ENCODE data around the gene COL4A2. TPM values are rescaled to one million over a fixed set of nuclear protein-coding genes. Genes with fewer than 3 reads are reported as not detected.

The COL4A2 gene
- total RNA-seq, 1 experiment from 2014 or later = 74.5 TPM

- no peak for DNase-seq
- Histone ChIP-seq H3K27me3 (ENCODE audit: low read length) (no peaks in the 10 kb centered on the region), H4K20me1 (ENCODE audit: low read length) (no peaks in the 10 kb centered on the region), H2AFZ (ENCODE audit: low read length) (no peak overlapping the region), H3K9me3 (ENCODE audit: low read length) (no peaks in the 10 kb centered on the region), H3K4me3 (ENCODE audit: low read length) (no peak overlapping the region), H3K79me2 (ENCODE audit: low read length) (no peaks in the 10 kb centered on the region), H3K9ac (ENCODE audit: low read length) (no peak overlapping the region), H3K4me1 (ENCODE audit: insufficient read depth, low read length) (no peaks in the 10 kb centered on the region), H3K27ac (ENCODE audit: low read length) (no peak overlapping the region), H3K36me3 (ENCODE audit: low read depth, low read length) (no peaks in the 10 kb centered on the region), H3F3A (ENCODE audit: low read length, unreplicated experiment) (no peaks in the 10 kb centered on the region), H3K4me2 (ENCODE audit: low read length) (no peak overlapping the region), H3K9me2 (replicated peaks; ENCODE audit: low read length) (no peaks in the 10 kb centered on the region)
- ATAC-seq = no peak
- ChIA-PET POLR2A (ENCODE audit: unreplicated experiment) (no interaction called here), CTCF (no interaction called here)
- intact Hi-C loops (cut with micrococcal nuclease) = no loop called here
- TF ChIP-seq CTCF (conservative IDR thresholded peaks at IDR 0.05; ENCODE audit: low read depth, low read length) (no peak), EZH2 (IDR thresholded peaks at IDR 0.05; ENCODE audit: low read length, unreplicated experiment) (no peak), EZH2phosphoT487 (IDR thresholded peaks at IDR 0.05; ENCODE audit: borderline replicate concordance, low read length) (no peak)
- no TSS peak for BruUV-seq (replicated peaks)
These were observed 61.3 kb downstream of the COL4A2 start for GRCh38 chr13:110368408-110368807.

- no TSS peak for BruUV-seq (replicated peaks)
- Histone ChIP-seq H3K27ac (ENCODE audit: low read length) (no peak overlapping the region), H3K4me2 (ENCODE audit: low read length) (no peak overlapping the region), H3K9ac (ENCODE audit: low read length) (no peak overlapping the region), H3K9me2 (replicated peaks; ENCODE audit: low read length) (no peaks in the 10 kb centered on the region), H3K79me2 (ENCODE audit: low read length) (no peaks in the 10 kb centered on the region), H2AFZ (ENCODE audit: low read length) (no peak overlapping the region), H3K9me3 (ENCODE audit: low read length) (no peaks in the 10 kb centered on the region), H3K27me3 (ENCODE audit: low read length) (no peaks in the 10 kb centered on the region), H4K20me1 (ENCODE audit: low read length) (no peaks in the 10 kb centered on the region), H3K36me3 (ENCODE audit: low read depth, low read length) (no peaks in the 10 kb centered on the region), H3F3A (ENCODE audit: low read length, unreplicated experiment) (no peaks in the 10 kb centered on the region), H3K4me1 (ENCODE audit: insufficient read depth, low read length) (no peaks in the 10 kb centered on the region), H3K4me3 (ENCODE audit: low read length) (no peak overlapping the region)
- ATAC-seq = no peak
- intact Hi-C loops (cut with micrococcal nuclease) = no loop called here
- POLR2A ChIA-PET (ENCODE audit: unreplicated experiment) = no interaction called here
- no peak; the same call in 1 of the 2 replicates for TF ChIP-seq CTCF (conservative IDR thresholded peaks at IDR 0.05; ENCODE audit: low read depth, low read length)
- CTCF ChIA-PET = no interaction called here
- no peak for DNase-seq
These were observed 62.3 kb downstream of the COL4A2 start for GRCh38 chr13:110369400-110369799.

GRCh38 chr13:110371550-110372465 lies 64.7 kb downstream of the COL4A2 start:
- no peak overlapping the region for H2AFZ ChIP-seq (ENCODE audit: low read length)
- no TSS peak for BruUV-seq (replicated peaks)
- intact Hi-C loops (cut with micrococcal nuclease) = no loop called here
- TF ChIP-seq EZH2 (IDR thresholded peaks at IDR 0.05; ENCODE audit: low read length, unreplicated experiment) (no peak), EZH2phosphoT487 (IDR thresholded peaks at IDR 0.05; ENCODE audit: borderline replicate concordance, low read length) (no peak), CTCF (conservative IDR thresholded peaks at IDR 0.05; ENCODE audit: low read depth, low read length) (no peak)
- ChIA-PET CTCF (interaction anchor here (0.5 kb wide), 1 partner anchor 17 kb away, joined by 3 read pairs; no protein-coding TSS in a partner anchor), POLR2A (ENCODE audit: unreplicated experiment) (no interaction called here)
- DNase-seq (no peak), ATAC-seq (no peak)
- no peaks in the 10 kb centered on the region for H3K4me1 ChIP-seq (ENCODE audit: insufficient read depth, low read length)
- no peaks in the 10 kb centered on the region for H4K20me1 ChIP-seq (ENCODE audit: low read length)
- no peaks in the 10 kb centered on the region for H3K9me2 ChIP-seq (replicated peaks; ENCODE audit: low read length)
- H3F3A ChIP-seq (ENCODE audit: low read length, unreplicated experiment) = no peaks in the 10 kb centered on the region
- no peak overlapping the region for H3K4me3 ChIP-seq (ENCODE audit: low read length)
- no peaks in the 10 kb centered on the region for H3K27me3 ChIP-seq (ENCODE audit: low read length)
- H3K4me2 ChIP-seq (ENCODE audit: low read length) = no peak overlapping the region
- no peaks in the 10 kb centered on the region for H3K36me3 ChIP-seq (ENCODE audit: low read depth, low read length)
- H3K9ac ChIP-seq (ENCODE audit: low read length) = no peak overlapping the region
- H3K79me2 ChIP-seq (ENCODE audit: low read length) = no peaks in the 10 kb centered on the region
- no peak overlapping the region for H3K27ac ChIP-seq (ENCODE audit: low read length)
- no peaks in the 10 kb centered on the region for H3K9me3 ChIP-seq (ENCODE audit: low read length)
